BJ (cell line): ENCODE results near the gene PTCH2. TPM values are rescaled to one million over a fixed set of nuclear protein-coding genes. Genes with fewer than 3 reads are reported as not detected.

Experiments used
- CTCF ChIA-PET: fragments of 350-600 bp; formaldehyde crosslinking; extraction: SDS; loops from one replicate; lab custom pipeline; 2021; ENCODE audit warnings: antibody characterized with exemption, inconsistent platforms; lab: Yijun Ruan, JAX
- POLR2A ChIA-PET: fragments of 300-600 bp; sonication (Branson Sonifier 250); formaldehyde crosslinking; extraction: SDS; loops from one replicate; lab custom pipeline; 2021; ENCODE audit warnings: antibody characterized with exemption; lab: Charles Lee
- DNase-seq: peaks from one replicate; pipeline ENCODE4 v3.0.0-alpha.2; 2011; ENCODE audit warnings: low read depth
- H3K27me3 ChIP-seq: 2 replicates; pipeline ENCODE4 v1.6.0; 2011; ENCODE audit warnings: low read length; ENCODE audit not compliant: control insufficient read depth, insufficient read depth
- H3K36me3 ChIP-seq: 2 replicates; pipeline ENCODE4 v1.5.1; 2011; ENCODE audit warnings: low read length; ENCODE audit not compliant: control insufficient read depth, insufficient read depth
- H3K4me3 ChIP-seq: 2 replicates; pipeline ENCODE4 v1.5.1; 2011; ENCODE audit warnings: low read depth, mild to moderate bottlenecking, control low read depth, low read length
- polyA plus RNA-seq: library from polyadenylated mRNA; depleted of rRNA; stranded (reverse); fragments of >200 nt; gene quantifications from 2 replicates; pipeline ENCODE4 v1.2.3, GENCODE V29; 2011
- TF ChIP-seq, protein P1 (sequence below): IDR thresholded peaks from 2 replicates; pipeline ENCODE4 v1.5.1; 2011; ENCODE audit warnings: low read depth, mild to moderate bottlenecking, control low read depth, inconsistent platforms, low read length, moderate library complexity; ENCODE audit not compliant: insufficient read depth

Gene PTCH2
- polyA plus RNA-seq, 1 experiment = 0.17 TPM

- H3K36me3 ChIP-seq = no peaks in the 10 kb centered on the region
- ChIA-PET CTCF (interaction anchor here (0.7 to 4.3 kb wide), 18 partner anchors 9 to 509 kb away, joined by 3 to 21 read pairs (median 4); partner anchors contain the start of genes BTBD19, DYNLT4, EIF2B3 and HECTD3), POLR2A (interaction anchor here (0.6 kb wide), 1 partner anchor 10 kb away, joined by 6 read pairs; no protein-coding TSS in a partner anchor)
- H3K4me3 ChIP-seq = no peak overlapping the region
- no peak for DNase-seq
- TF ChIP-seq, protein P1, sequence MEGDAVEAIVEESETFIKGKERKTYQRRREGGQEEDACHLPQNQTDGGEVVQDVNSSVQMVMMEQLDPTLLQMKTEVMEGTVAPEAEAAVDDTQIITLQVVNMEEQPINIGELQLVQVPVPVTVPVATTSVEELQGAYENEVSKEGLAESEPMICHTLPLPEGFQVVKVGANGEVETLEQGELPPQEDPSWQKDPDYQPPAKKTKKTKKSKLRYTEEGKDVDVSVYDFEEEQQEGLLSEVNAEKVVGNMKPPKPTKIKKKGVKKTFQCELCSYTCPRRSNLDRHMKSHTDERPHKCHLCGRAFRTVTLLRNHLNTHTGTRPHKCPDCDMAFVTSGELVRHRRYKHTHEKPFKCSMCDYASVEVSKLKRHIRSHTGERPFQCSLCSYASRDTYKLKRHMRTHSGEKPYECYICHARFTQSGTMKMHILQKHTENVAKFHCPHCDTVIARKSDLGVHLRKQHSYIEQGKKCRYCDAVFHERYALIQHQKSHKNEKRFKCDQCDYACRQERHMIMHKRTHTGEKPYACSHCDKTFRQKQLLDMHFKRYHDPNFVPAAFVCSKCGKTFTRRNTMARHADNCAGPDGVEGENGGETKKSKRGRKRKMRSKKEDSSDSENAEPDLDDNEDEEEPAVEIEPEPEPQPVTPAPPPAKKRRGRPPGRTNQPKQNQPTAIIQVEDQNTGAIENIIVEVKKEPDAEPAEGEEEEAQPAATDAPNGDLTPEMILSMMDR = no peak
- peaks cover 1% of the 10 kb centered on the region; the same call in 1 of the 2 replicates for H3K27me3 ChIP-seq
These were observed 50.1 kb downstream of the PTCH2 start for GRCh38 chr1:44792736-44793502.

GRCh38 chr1:44790968-44791801 is 51.9 kb downstream of the PTCH2 start:
- CTCF ChIA-PET = interaction anchor here (0.6 to 4.3 kb wide), 6 partner anchors 8 to 655 kb away, joined by 3 to 21 read pairs (median 6); partner anchors contain the start of genes PLK3, RNU5D-1 and UROD
- POLR2A ChIA-PET = interaction anchor here (0.7 kb wide), 1 partner anchor 9 kb away, joined by 5 read pairs; no protein-coding TSS in a partner anchor
- no peak overlapping the region for H3K4me3 ChIP-seq

GRCh38 chr1:44788120-44788860 is 54.8 kb downstream of the PTCH2 start, which contains the start of gene BEST4:
BEST4 (minus strand) TSS chr1:44788170; CDS start chr1:44787705, 465 bp downstream.
- H3K27me3 ChIP-seq = peaks cover 1% of the 10 kb centered on the region; the same call in 1 of the 2 replicates
- no peak within 1 kb of the TSS for H3K4me3 ChIP-seq
- H3K36me3 ChIP-seq = no peaks in the 10 kb centered on the region
- POLR2A ChIA-PET = interaction anchor here (0.6 kb wide), 1 partner anchor 130 kb away, joined by 3 read pairs; no protein-coding TSS in a partner anchor
- CTCF ChIA-PET = interaction anchor here (1.0 to 3.2 kb wide), 3 partner anchors 12 to 224 kb away, joined by 5 to 11 read pairs (median 5); partner anchors contain the start of genes BTBD19, PLK3 and UROD
- TF ChIP-seq, protein P1 = no peak
- DNase-seq = no peak

More at GRCh38 chr1:44790968-44791801, 51.9 kb downstream of the PTCH2 start:
- Histone ChIP-seq H3K27me3 (peaks cover 1% of the 10 kb centered on the region; the same call in 1 of the 2 replicates), H3K36me3 (no peaks in the 10 kb centered on the region)
- no peak for DNase-seq
- TF ChIP-seq, protein P1 = no peak

DNA sequence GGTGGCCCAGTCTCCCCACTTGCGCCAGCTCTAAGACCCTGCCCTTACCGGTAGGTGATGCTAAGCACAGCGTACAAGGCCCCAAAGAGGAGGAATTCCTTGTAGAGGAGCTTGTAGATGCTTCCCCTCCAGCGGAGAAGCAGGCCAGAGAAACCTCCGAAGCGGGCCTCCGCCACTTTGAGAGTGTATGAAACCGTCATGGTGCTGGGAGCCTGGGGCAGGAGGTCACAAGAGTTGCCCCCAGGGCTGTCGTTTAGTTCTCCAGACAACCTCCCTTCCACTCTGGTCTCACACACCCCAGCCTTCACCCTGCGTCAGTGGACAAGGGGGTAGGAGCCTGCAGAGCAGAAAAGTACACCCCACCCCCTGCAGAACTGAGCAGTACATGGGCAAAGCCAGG is 55.5 kb downstream of the PTCH2 start:
- DNase-seq = no peak
- Histone ChIP-seq H3K4me3 (no peak overlapping the region), H3K27me3 (peaks cover 1% of the 10 kb centered on the region; the same call in 1 of the 2 replicates), H3K36me3 (no peaks in the 10 kb centered on the region)
- POLR2A ChIA-PET = no interaction called here
- CTCF ChIA-PET = interaction anchor here (0.8 to 3.2 kb wide), 5 partner anchors 13 to 225 kb away, joined by 3 to 11 read pairs (median 5); partner anchors contain the start of genes BTBD19, PLK3 and UROD
- TF ChIP-seq, protein P1 = no peak
